ENCODE results near the gene NEK8.
"Not testable (repeated sequence)": the region's sequence is repeated elsewhere in the genome, so short reads cannot be mapped to it uniquely, and the experiment has no call there.

NEK8 gene

GRCh38 chr17:28723836-28724499 is 4.6 kb upstream of the NEK8 start:
- intact Hi-C loops (cut with DNase I), result not testable (repeated sequence)
- peak in 1 of 10 donors; percentile 31 for DNase-seq

DNA sequence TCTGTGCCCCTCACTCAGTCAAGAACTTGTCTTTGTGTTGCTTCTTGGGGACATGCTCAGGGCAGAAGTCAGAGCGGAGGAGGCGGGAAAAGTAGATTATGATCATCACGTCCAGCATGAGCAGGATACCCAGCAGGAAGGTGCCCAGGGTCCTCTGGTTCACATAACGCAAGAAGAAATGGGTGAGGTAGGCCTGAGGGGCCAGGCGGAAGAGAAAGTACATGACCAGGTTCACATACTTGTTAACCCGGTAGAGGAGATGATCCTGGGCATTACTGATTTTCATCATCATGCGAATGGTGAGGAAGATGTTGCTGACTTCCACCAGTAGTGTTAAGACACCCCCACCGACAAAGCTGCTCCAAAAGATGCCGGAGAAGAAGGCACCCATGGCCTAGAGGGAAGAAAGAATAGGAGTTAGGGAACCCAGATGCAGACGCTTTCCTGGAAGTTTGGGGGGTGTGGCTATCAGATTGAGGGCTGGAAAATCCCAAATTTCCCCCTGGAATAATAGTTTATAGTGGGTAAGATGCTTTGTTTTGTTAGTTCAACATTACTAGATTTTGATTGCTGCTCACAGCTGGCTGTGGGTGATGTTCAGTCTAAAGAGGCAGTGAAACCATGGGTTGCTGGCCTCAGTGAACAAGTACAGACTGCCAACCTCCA is 4.0 kb upstream of the NEK8 start:
- intact Hi-C loops (cut with DNase I), result loop anchor here (5.0 kb wide), 1 partner anchor 188 kb away; no protein-coding TSS in a partner anchor

DNA sequence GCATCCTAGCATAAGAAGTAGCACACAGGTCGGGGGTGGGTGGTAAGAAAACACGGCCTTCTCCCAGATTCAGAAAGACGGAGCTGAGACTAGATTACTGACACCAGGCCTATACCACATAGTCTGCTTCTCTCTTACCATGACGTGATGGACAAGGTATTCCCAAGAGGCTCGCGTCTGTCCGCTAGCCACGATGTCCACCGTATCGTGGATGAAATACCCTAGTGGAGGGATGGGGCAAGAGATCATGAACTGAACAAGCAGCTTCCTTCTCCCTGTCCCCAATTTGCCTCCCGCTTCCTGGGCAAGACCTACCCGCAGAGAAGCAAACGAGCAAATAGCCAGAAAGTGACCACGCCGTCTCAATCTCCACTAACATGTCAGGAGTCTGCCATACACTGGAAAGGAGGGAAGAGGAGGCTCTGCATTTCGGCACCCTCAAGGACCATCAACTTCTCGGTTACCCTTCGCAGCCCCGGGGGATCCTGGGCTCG is 3.4 kb upstream of the NEK8 start:
- peak in 2 of 10 donors; percentile 16 to 56 for DNase-seq

More for the DNA sequence above, 4.0 kb upstream of the NEK8 start:
- no peak for DNase-seq

GRCh38 chr17:28725660-28726225 is 2.8 kb upstream of the NEK8 start:
- intact Hi-C loops (cut with DNase I), result loop anchor here (2.0 to 5.0 kb wide), 2 partner anchors 187 to 227 kb away; no protein-coding TSS in a partner anchor
- DNase-seq, result peak in 2 of 10 donors; percentile 82 to 84

More for the DNA sequence above, 3.4 kb upstream of the NEK8 start:
- intact Hi-C loops (cut with DNase I), result loop anchor here (5.0 kb wide), 1 partner anchor 187 kb away; no protein-coding TSS in a partner anchor

DNA sequence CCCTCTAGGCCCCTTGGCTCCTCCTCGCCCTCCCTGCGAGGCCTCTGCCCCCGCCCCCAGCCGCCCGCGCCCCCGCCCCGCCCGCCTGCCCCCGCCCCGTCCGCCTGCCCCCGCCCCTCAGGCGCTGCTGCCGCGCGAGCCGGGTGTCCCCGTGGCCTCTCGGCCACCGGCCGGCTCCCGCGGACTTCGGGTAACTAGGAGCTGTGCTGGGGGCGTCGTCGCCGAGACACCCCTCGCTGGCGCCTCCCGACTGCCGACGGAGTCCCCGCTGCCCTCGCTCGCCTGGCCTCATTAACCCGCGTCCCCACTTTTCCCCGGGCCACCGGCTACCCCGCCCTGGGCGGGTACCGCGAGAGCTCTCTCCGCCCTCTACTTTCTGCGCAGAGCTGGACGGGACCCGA is 2.4 kb upstream of the NEK8 start, which contains the start of gene TLCD1:
Gene TLCD1, minus strand, starts transcription at position 8 of the 401 bp plus-strand sequence. CDS start 136 bp downstream, outside the sequence.
- DNase-seq, result peak in 4 of 10 donors; percentile 40 to 88 (median 66)
- intact Hi-C loops (cut with DNase I), result loop anchor here (2.0 to 5.0 kb wide), 2 partner anchors 186 to 227 kb away; no protein-coding TSS in a partner anchor

GRCh38 chr17:28726627-28727491 is 1.7 kb upstream of the NEK8 start:
- intact Hi-C loops (cut with DNase I), result loop anchor here (1.0 to 5.0 kb wide), 3 partner anchors 23 to 226 kb away; no protein-coding TSS in a partner anchor
- DNase-seq, result peak; percentile 89 to 99 (median 94)

DNA sequence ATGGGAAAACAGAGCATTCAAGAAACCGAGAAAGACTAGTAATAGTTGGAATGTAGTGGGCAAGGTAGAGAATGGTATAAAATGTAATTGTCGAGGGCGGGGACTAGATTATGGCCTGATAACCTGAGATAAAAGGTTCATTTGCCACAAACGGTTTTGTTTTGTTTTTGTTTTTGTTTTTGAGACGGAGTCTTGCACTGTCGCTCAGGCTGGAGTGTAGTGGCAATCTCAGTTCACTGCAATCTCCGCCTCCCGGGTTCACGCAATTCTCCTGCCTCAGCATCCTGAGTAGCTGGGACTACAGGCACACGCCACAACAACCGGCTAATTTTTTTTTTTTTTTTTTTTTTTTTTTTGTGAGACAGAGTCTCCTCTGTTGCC is 1.4 kb downstream of the NEK8 start:
- intact Hi-C loops (cut with DNase I), result loop anchor here (1.0 to 5.0 kb wide), 2 partner anchors 13 to 182 kb away; no protein-coding TSS in a partner anchor

GRCh38 chr17:28733346-28733745 is 4.8 kb downstream of the NEK8 start:
- intact Hi-C loops (cut with DNase I), result no loop called here

More for the DNA sequence above, 1.4 kb downstream of the NEK8 start:
- DNase-seq, result peak in 1 of 10 donors; percentile 44

DNA sequence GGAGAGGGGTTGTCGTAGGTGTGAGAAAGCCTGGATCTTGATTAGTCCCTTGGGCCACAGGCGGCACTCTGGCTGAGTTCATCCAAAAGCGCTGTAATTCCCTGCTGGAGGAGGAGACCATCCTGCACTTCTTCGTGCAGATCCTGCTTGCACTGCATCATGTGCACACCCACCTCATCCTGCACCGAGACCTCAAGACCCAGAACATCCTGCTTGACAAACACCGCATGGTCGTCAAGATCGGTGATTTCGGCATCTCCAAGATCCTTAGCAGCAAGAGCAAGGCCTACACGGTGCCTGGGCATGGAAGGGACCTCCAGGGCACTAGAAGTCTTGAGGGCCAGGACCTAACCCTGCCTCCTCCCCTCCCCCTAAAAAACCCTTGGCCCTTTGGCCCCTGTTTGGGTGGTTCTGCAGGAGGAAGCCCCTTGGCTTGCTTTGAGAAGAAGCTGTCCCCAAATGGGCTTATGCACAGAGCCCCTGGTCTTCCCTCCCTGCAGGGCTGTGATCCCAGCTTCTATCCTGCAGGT is 6.2 kb downstream of the NEK8 start:
- intact Hi-C loops (cut with DNase I), result no loop called here
- DNase-seq, result peak in 1 of 10 donors; percentile 82

More at GRCh38 chr17:28733346-28733745, 4.8 kb downstream of the NEK8 start:
- DNase-seq, result no peak

DNA sequence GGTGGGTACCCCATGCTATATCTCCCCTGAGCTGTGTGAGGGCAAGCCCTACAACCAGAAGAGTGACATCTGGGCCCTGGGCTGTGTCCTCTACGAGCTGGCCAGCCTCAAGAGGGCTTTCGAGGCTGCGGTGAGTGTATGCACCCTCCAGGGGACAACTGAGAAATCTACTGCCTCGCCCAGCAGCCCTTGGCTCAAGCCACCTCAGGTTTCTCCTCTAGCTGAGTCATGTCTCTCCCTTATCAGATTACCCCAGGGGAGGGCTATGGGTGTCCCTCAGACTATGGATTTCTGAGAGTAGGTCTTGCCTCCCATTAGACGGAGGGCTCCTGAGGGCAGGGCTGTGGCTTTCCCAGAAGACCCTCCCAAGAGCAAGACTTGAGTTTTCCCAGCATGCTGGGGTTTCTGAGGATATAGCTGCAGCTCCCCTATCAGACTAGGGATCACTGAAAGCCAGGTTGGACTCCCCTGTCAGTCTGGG is 6.7 kb downstream of the NEK8 start:
- intact Hi-C loops (cut with DNase I), result no loop called here
- peak in 2 of 10 donors; percentile 33 to 42 for DNase-seq

- intact Hi-C loops (cut with DNase I); DNase-seq: not testable (repeated sequence)
Observed at GRCh38 chr17:28735913-28736769, 7.6 kb downstream of the NEK8 start.

DNA sequence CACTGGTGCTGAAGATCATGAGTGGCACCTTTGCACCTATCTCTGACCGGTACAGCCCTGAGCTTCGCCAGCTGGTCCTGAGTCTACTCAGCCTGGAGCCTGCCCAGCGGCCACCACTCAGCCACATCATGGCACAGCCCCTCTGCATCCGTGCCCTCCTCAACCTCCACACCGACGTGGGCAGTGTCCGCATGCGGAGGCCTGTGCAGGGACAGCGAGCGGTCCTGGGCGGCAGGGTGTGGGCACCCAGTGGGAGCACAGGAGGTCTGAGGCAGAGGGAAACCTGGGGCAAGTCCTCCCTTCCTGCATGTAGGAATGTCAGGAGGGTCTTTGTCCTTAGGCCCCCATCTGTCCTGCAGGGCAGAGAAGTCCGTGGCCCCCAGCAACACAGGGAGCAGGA is 8.7 kb downstream of the NEK8 start:
- intact Hi-C loops (cut with DNase I), result no loop called here
- peak in 1 of 10 donors; percentile 22 for DNase-seq

- DNase-seq, result peak in 1 of 10 donors; percentile 51
- intact Hi-C loops (cut with DNase I), result no loop called here
Observed at GRCh38 chr17:28737770-28738679, 9.4 kb downstream of the NEK8 start.

GRCh38 chr17:28738680-28739384 is 10.2 kb downstream of the NEK8 start:
- DNase-seq, result no peak

GRCh38 chr17:28740406-28741357 is 12.1 kb downstream of the NEK8 start:
- peak in 2 of 10 donors; percentile 47 for DNase-seq
- intact Hi-C loops (cut with DNase I), result no loop called here

More at GRCh38 chr17:28738680-28739384, 10.2 kb downstream of the NEK8 start:
- intact Hi-C loops (cut with DNase I), result no loop called here

Measured in posterior cingulate gyrus (tissue), 11 donors.